Measurements from ENCODE around the gene SPRED2.

Gene SPRED2

GRCh38 chr2:65313954-65314256, 118.5 kb downstream of the SPRED2 start:
- TF ChIP-seq CTCF (IDR thresholded peaks at IDR 0.05; ENCODE audit: insufficient read depth, low read length, missing control alignments), result no peak
- POLR2A ChIA-PET, result no interaction called here
- DNase-seq (ENCODE audit: low read depth, low spot score), result no peak
- H3K4me3 ChIP-seq (ENCODE audit: low read depth, low read length), result no peak overlapping the region
- CTCF ChIA-PET, result no interaction called here

DNA sequence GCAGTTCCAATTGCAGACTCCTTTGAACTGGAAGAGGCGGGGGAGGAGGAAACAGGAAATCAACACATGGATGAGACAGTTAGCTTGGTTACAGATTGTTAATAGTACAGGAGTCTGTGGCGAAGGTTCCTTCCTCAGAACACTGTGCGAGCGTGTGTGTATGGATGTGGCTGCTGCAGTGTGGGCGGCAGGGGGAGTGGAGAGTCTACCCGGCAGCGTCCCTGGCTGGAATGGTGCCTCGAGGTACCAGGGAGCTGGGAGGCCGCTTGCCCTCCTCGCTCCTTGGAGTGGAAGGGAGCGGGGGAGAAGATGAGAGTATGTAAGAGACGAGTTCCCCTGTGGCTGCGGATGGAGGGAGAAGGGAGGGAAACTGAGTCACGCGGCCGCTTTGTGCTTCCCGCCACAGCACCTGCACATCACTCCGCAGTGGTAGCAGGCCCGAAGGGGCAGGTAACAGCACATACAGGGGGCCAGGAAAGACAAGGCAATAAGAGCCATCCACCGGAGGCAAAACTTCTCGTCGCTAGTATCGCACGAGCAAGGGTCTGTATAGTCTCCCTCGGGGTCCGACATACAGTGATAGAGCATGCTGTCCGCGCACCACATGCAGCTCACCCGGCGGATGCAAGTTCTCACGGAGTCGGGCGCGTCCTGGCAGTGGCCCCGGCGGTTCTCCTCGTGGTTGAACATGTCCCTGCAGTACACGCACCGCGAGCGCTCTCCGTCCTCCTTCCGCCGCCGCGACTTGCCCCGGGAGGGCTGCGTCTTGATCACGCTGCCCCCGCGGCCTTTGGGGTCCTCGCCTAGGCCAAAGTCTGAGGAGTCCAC, 119.1 kb downstream of the SPRED2 start:
- ChIA-PET CTCF (no interaction called here), POLR2A (no interaction called here)
- H3K4me3 ChIP-seq (ENCODE audit: low read depth, low read length), result no peak overlapping the region
- DNase-seq (ENCODE audit: low read depth, low spot score), result no peak
- TF ChIP-seq CTCF (IDR thresholded peaks at IDR 0.05; ENCODE audit: insufficient read depth, low read length, missing control alignments), result peak; percentile 25

GRCh38 chr2:65311596-65311995, 120.8 kb downstream of the SPRED2 start:
- ChIA-PET POLR2A (no interaction called here), CTCF (interaction anchor here (1.0 kb wide), 1 partner anchor 9 kb away, joined by 3 read pairs; no protein-coding TSS in a partner anchor)
- no peak for DNase-seq (ENCODE audit: low read depth, low spot score)
- H3K4me3 ChIP-seq (ENCODE audit: low read depth, low read length), result no peak overlapping the region
- no peak for TF ChIP-seq CTCF (IDR thresholded peaks at IDR 0.05; ENCODE audit: insufficient read depth, low read length, missing control alignments)

GRCh38 chr2:65311049-65311448, 121.3 kb downstream of the SPRED2 start:
- no peak for TF ChIP-seq CTCF (IDR thresholded peaks at IDR 0.05; ENCODE audit: insufficient read depth, low read length, missing control alignments)
- DNase-seq (ENCODE audit: low read depth, low spot score), result no peak
- no peak overlapping the region for H3K4me3 ChIP-seq (ENCODE audit: low read depth, low read length)
- CTCF ChIA-PET, result interaction anchor here (1.0 kb wide), 1 partner anchor 10 kb away, joined by 3 read pairs; no protein-coding TSS in a partner anchor
- POLR2A ChIA-PET, result no interaction called here

DNA sequence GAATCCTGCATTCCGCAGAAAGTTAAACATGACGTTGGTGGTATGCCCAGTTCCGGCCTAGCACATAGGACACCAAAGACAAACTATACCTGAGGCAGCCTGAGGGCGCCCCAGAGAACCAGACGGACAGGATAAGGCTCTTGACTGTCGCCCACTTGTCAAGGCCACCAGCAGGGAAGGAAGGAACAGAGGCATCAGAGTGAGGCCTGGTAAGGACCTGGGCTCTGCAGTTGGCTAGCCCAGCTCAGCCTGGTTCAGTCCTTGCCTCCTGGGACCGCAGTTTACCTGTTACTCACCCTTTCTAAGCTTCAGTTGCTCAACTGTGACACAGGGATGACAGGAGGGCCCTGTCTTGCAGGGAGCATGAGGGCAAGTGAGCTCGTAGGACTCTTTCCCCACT, 122.7 kb downstream of the SPRED2 start:
- ChIA-PET CTCF (no interaction called here), POLR2A (no interaction called here)
- no peak for DNase-seq (ENCODE audit: low read depth, low spot score)
- TF ChIP-seq CTCF (IDR thresholded peaks at IDR 0.05; ENCODE audit: insufficient read depth, low read length, missing control alignments), result no peak
- H3K4me3 ChIP-seq (ENCODE audit: low read depth, low read length), result no peak overlapping the region

DNA sequence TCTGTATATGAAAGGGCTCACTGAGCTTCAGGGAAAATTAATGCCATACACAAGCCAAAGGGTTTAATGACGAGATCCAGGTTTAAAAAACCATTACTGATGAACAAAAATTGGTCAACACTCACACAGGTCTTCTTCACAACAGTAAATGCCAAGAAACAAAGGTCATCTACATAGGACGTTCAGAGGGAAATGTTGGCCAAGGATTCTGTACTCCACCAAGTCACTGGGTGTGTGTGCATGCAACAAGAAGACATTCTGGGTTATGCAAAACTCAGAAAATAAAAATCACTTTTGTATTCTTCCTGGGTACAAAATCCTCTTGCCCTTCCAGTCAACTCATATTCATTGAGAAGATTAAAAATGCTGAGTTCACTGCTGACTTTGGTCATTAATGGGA, 126.5 kb downstream of the SPRED2 start:
- POLR2A ChIA-PET, result no interaction called here

More for the DNA sequence above, 126.5 kb downstream of the SPRED2 start:
- TF ChIP-seq CTCF (IDR thresholded peaks at IDR 0.05; ENCODE audit: insufficient read depth, low read length, missing control alignments), result no peak
- DNase-seq (ENCODE audit: low read depth, low spot score), result no peak
- no peak overlapping the region for H3K4me3 ChIP-seq (ENCODE audit: low read depth, low read length)
- CTCF ChIA-PET, result no interaction called here
